Measurements from ENCODE around the gene KRTAP6-3. TPM values are rescaled to one million over a fixed set of nuclear protein-coding genes. Genes with fewer than 3 reads are reported as not detected.

KRTAP6-3 gene
- total RNA-seq, 2 donors from 2014 or later = not detected

GRCh38 chr21:30563630-30564029 is 28.6 kb upstream of the KRTAP6-3 start:
- no peaks in the 10 kb centered on the region for H3K4me1 ChIP-seq (ENCODE audit: control insufficient read depth, insufficient read depth, low read length)
- DNase-seq = no peak
- Mint-ChIP-seq H3K4me1 (no peaks in the 10 kb centered on the region), H3K9me3 (peaks cover 16% of the 10 kb centered on the region), H3K27ac (no peak overlapping the region), H3K36me3 (ENCODE audit: low read depth) (no peaks in the 10 kb centered on the region), H3K4me3 (no peak overlapping the region), H3K27me3 (ENCODE audit: insufficient read depth) (no peaks in the 10 kb centered on the region)
- H3K27ac ChIP-seq (ENCODE audit: low read depth, low read length) = no peak overlapping the region
- TF ChIP-seq CTCF (conservative IDR thresholded peaks at IDR 0.05) = no peak
- H3K36me3 ChIP-seq (ENCODE audit: control insufficient read depth, insufficient read depth, low read length) = no peaks in the 10 kb centered on the region
- no peaks in the 10 kb centered on the region for H3K27me3 ChIP-seq (ENCODE audit: control insufficient read depth, insufficient read depth, low read length, poor library complexity, severe bottlenecking)
- H3K4me3 ChIP-seq (ENCODE audit: low read length) = no peak overlapping the region
- H3K9ac ChIP-seq (ENCODE audit: extremely low read depth, low read length, poor library complexity, severe bottlenecking) = no peak overlapping the region
- WGBS, 2 experiments (ENCODE audit: insufficient coverage in 1 of 2, insufficient read length in 1 of 2) = 90% methylated on average over 1 of the region's 2 CpGs; no CpG with 5 or more reads in 1 of the 2 experiments
- H3K9me3 ChIP-seq (ENCODE audit: control insufficient read depth, low read length) = peaks cover 8% of the 10 kb centered on the region

GRCh38 chr21:30567617-30568016 is 24.6 kb upstream of the KRTAP6-3 start:
- Mint-ChIP-seq H3K9me3 (peaks cover 8% of the 10 kb centered on the region), H3K27me3 (ENCODE audit: insufficient read depth) (no peaks in the 10 kb centered on the region), H3K4me3 (no peak overlapping the region), H3K36me3 (ENCODE audit: low read depth) (no peaks in the 10 kb centered on the region), H3K4me1 (no peaks in the 10 kb centered on the region), H3K27ac (no peak overlapping the region)
- H3K9ac ChIP-seq (ENCODE audit: extremely low read depth, low read length, poor library complexity, severe bottlenecking) = no peak overlapping the region
- H3K36me3 ChIP-seq (ENCODE audit: control insufficient read depth, insufficient read depth, low read length) = no peaks in the 10 kb centered on the region
- no peak for TF ChIP-seq CTCF (conservative IDR thresholded peaks at IDR 0.05)
- H3K27ac ChIP-seq (ENCODE audit: low read depth, low read length) = no peak overlapping the region
- H3K9me3 ChIP-seq (ENCODE audit: control insufficient read depth, low read length) = no peaks in the 10 kb centered on the region
- no peak overlapping the region for H3K4me3 ChIP-seq (ENCODE audit: low read length)
- no peak for DNase-seq
- peaks cover 3% of the 10 kb centered on the region for H3K4me1 ChIP-seq (ENCODE audit: control insufficient read depth, insufficient read depth, low read length)
- no peaks in the 10 kb centered on the region for H3K27me3 ChIP-seq (ENCODE audit: control insufficient read depth, insufficient read depth, low read length, poor library complexity, severe bottlenecking)

- Mint-ChIP-seq H3K9me3 (peaks cover 5% of the 10 kb centered on the region), H3K27me3 (ENCODE audit: insufficient read depth) (no peaks in the 10 kb centered on the region), H3K4me3 (no peak overlapping the region), H3K4me1 (no peaks in the 10 kb centered on the region), H3K36me3 (ENCODE audit: low read depth) (no peaks in the 10 kb centered on the region), H3K27ac (no peak overlapping the region)
- H3K4me1 ChIP-seq (ENCODE audit: control insufficient read depth, insufficient read depth, low read length) = no peaks in the 10 kb centered on the region
- no peak overlapping the region for H3K4me3 ChIP-seq (ENCODE audit: low read length)
- no peak for DNase-seq
- H3K9ac ChIP-seq (ENCODE audit: extremely low read depth, low read length, poor library complexity, severe bottlenecking) = no peak overlapping the region
- no peak overlapping the region for H3K27ac ChIP-seq (ENCODE audit: low read depth, low read length)
- TF ChIP-seq CTCF (conservative IDR thresholded peaks at IDR 0.05) = no peak
- H3K27me3 ChIP-seq (ENCODE audit: control insufficient read depth, insufficient read depth, low read length, poor library complexity, severe bottlenecking) = peaks cover 36% of the 10 kb centered on the region
- H3K36me3 ChIP-seq (ENCODE audit: control insufficient read depth, insufficient read depth, low read length) = no peaks in the 10 kb centered on the region
- no peaks in the 10 kb centered on the region for H3K9me3 ChIP-seq (ENCODE audit: control insufficient read depth, low read length)
These were observed 14.5 kb upstream of the KRTAP6-3 start for GRCh38 chr21:30577766-30578165.
